ENCODE results near the gene TMEM240.
"Not testable (repeated sequence)": the region's sequence is repeated elsewhere in the genome, so short reads cannot be mapped to it uniquely, and the experiment has no call there.

The TMEM240 gene

DNA sequence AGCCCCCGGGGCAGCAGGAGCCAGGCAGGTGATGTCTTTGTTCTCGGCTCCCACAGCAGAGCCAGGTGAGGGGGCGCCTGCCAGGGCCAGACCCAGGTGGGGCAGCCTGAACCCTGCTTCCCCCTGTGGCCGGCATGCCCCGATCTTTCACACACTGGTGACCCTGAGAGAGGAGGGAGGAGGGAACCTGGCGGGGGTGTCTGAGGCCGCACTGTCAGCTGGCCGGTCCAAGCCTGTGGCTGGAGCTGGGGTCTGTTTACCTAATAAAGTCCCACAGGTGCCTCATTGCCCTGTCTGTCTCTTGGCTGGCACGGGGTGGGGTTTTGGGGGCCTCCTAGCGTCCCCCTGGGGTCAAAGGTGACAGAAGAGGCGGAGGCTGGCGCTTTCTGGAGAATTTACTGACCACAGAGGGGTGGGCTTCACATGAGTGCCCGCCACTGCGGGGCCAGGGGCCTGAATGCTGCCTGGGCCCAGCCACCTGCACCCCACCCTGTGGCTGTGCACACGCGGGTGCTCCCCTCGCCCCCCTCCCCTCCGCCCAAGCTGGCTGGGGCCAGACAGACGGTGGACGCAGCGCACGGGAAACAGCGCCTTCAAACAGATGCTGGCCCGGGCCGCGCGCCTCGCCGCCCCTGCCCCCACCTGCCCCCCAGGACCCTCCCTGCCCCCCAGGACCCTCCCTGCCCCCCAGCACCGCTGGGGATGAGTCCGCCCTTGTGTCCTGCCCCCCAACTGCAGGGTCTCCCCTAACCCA is 5.8 kb downstream of the TMEM240 start:
- H3K27ac ChIP-seq (ENCODE audit: low read length) = no peak overlapping the region

DNA sequence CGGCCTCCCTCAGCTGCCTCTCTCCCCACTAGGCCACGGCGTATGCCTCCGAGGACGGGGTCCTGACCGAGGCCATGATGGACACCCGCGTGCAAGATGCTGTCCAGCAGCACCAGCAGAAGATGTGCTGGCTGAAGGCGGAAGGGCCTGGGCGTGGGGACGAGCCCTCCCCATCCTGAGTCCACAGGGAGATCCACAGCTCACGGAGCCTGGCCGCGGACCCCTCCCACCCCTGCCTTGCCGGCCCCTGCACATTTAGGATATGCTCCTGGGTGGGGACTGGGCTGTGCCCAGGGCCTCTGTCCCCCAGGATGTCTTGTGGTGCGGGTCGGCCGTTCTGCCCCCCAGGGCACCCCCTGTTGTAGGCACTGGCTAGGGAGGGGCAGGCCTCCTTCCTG is 6.5 kb downstream of the TMEM240 start:
- H3K27ac ChIP-seq (ENCODE audit: low read length); H2AFZ ChIP-seq (ENCODE audit: low read depth, low read length); H3K9ac ChIP-seq (ENCODE audit: low read depth, low read length); H3K9me3 ChIP-seq (ENCODE audit: insufficient read depth, low read length, severe bottlenecking); H3K27me3 ChIP-seq (ENCODE audit: insufficient read depth, low read length, poor library complexity); DNase-seq; H3K4me3 ChIP-seq (ENCODE audit: low read depth in 1 of 2, low read length in 2 of 2); ATAC-seq (ENCODE audit: insufficient read depth, low read depth); H3K4me1 ChIP-seq (ENCODE audit: insufficient read depth, low read length); H3K4me2 ChIP-seq (ENCODE audit: insufficient read depth, low read length); H3K79me2 ChIP-seq (ENCODE audit: insufficient read depth, low read length): not testable (repeated sequence)
- peaks cover 44% of the 10 kb centered on the region for H3K36me3 ChIP-seq (ENCODE audit: insufficient read depth, low read length)
- peaks cover 15% of the 10 kb centered on the region for H4K20me1 ChIP-seq (ENCODE audit: insufficient read depth, low read length)

More for the DNA sequence above, 5.8 kb downstream of the TMEM240 start:
- no peak for TF ChIP-seq EZH2 (IDR thresholded peaks at IDR 0.05; ENCODE audit: borderline replicate concordance, low read depth, low read length, severe bottlenecking)
- TF ChIP-seq, protein P1, sequence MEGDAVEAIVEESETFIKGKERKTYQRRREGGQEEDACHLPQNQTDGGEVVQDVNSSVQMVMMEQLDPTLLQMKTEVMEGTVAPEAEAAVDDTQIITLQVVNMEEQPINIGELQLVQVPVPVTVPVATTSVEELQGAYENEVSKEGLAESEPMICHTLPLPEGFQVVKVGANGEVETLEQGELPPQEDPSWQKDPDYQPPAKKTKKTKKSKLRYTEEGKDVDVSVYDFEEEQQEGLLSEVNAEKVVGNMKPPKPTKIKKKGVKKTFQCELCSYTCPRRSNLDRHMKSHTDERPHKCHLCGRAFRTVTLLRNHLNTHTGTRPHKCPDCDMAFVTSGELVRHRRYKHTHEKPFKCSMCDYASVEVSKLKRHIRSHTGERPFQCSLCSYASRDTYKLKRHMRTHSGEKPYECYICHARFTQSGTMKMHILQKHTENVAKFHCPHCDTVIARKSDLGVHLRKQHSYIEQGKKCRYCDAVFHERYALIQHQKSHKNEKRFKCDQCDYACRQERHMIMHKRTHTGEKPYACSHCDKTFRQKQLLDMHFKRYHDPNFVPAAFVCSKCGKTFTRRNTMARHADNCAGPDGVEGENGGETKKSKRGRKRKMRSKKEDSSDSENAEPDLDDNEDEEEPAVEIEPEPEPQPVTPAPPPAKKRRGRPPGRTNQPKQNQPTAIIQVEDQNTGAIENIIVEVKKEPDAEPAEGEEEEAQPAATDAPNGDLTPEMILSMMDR (IDR thresholded peaks at IDR 0.05; ENCODE audit: borderline replicate concordance, extremely low read depth, low read length, poor library complexity, severe bottlenecking) = no peak
- Histone ChIP-seq H3K4me3 (ENCODE audit: low read depth in 1 of 2, low read length in 2 of 2) (no peak overlapping the region), H2AFZ (ENCODE audit: low read depth, low read length) (no peak overlapping the region), H3K79me2 (ENCODE audit: insufficient read depth, low read length) (no peaks in the 10 kb centered on the region), H3K4me1 (ENCODE audit: insufficient read depth, low read length) (no peaks in the 10 kb centered on the region), H3K27me3 (ENCODE audit: insufficient read depth, low read length, poor library complexity) (no peaks in the 10 kb centered on the region), H4K20me1 (ENCODE audit: insufficient read depth, low read length) (peaks cover 15% of the 10 kb centered on the region), H3K4me2 (ENCODE audit: insufficient read depth, low read length) (no peak overlapping the region), H3K9ac (ENCODE audit: low read depth, low read length) (no peak overlapping the region), H3K9me3 (ENCODE audit: insufficient read depth, low read length, severe bottlenecking) (no peaks in the 10 kb centered on the region), H3K36me3 (ENCODE audit: insufficient read depth, low read length) (peaks cover 42% of the 10 kb centered on the region)
- DNase-seq (no peak), ATAC-seq (ENCODE audit: insufficient read depth, low read depth) (no peak)

DNA sequence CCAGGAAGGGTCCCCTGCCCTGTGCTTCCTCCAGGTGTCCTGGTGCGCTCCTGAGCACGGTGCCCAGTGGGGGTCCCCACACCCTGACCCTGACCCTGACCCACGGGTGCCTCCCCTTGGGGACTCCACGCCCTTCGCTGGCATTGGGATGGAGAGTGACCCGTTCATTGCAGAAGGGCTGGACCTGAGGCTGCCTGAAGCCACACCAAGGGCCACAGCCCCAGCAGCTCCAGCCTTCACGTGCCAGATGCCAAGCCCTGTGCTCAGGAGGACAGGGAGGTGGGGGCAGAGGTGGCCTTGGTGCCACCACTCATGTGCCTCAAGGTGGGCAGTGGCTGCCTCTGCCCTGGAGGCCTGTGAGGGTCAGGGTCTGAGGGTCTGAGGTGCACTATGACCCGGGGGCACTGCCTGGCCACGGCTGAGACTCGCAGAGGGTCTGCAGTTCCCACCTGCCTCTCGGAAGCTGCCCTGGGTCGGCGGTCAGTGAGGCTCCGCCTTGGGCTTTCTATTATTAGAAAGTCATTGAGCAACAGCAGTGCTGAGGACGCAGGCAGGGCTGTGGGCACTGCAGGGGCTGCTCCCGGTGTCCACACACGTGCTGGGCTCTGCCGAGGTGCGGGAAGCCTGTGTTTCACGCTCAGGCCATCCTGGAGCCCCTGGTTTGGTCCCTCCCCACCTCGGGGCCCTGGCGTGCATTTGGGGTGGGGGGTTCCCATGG is 7.1 kb downstream of the TMEM240 start:
- not testable (repeated sequence) for H2AFZ ChIP-seq (ENCODE audit: low read depth, low read length); ATAC-seq (ENCODE audit: insufficient read depth, low read depth); H3K9me3 ChIP-seq (ENCODE audit: insufficient read depth, low read length, severe bottlenecking); H3K79me2 ChIP-seq (ENCODE audit: insufficient read depth, low read length); H3K27ac ChIP-seq (ENCODE audit: low read length); H3K27me3 ChIP-seq (ENCODE audit: insufficient read depth, low read length, poor library complexity); H3K9ac ChIP-seq (ENCODE audit: low read depth, low read length); DNase-seq; H3K4me1 ChIP-seq (ENCODE audit: insufficient read depth, low read length); H3K4me3 ChIP-seq (ENCODE audit: low read depth in 1 of 2, low read length in 2 of 2); H3K4me2 ChIP-seq (ENCODE audit: insufficient read depth, low read length)
- Histone ChIP-seq H4K20me1 (ENCODE audit: insufficient read depth, low read length) (peaks cover 12% of the 10 kb centered on the region), H3K36me3 (ENCODE audit: insufficient read depth, low read length) (peaks cover 46% of the 10 kb centered on the region)

DNA sequence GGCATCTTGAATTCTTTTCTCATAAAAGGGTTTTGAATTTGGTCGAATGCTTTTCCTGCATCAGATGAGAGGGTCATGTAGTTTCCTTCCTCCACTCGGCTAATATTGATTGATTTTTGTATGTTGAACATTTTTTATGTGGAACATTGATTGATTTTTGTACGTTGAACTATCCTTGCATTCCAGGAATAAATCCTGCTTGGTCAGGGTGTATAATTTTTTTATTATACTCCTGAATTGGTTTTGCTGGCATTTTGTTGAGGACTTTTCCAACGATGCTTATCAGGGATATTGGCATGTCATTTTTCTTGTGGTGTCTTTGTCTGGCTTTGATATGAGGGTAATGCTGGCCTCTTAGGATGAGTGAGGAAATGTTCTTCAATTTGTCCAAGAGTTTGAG is 8.5 kb downstream of the TMEM240 start:
- H3K9ac ChIP-seq (ENCODE audit: low read depth, low read length) = no peak overlapping the region
- no peaks in the 10 kb centered on the region for H3K27me3 ChIP-seq (ENCODE audit: insufficient read depth, low read length, poor library complexity)
- H3K4me3 ChIP-seq (ENCODE audit: low read depth in 1 of 2, low read length in 2 of 2) = no peak overlapping the region
- DNase-seq (no peak), ATAC-seq (ENCODE audit: insufficient read depth, low read depth) (no peak)
- H2AFZ ChIP-seq (ENCODE audit: low read depth, low read length) = no peak overlapping the region
- no peaks in the 10 kb centered on the region for H3K4me1 ChIP-seq (ENCODE audit: insufficient read depth, low read length)
- H4K20me1 ChIP-seq (ENCODE audit: insufficient read depth, low read length) = peaks cover 3% of the 10 kb centered on the region
- H3K4me2 ChIP-seq (ENCODE audit: insufficient read depth, low read length) = no peak overlapping the region
- H3K27ac ChIP-seq (ENCODE audit: low read length) = no peak overlapping the region
- no peaks in the 10 kb centered on the region for H3K9me3 ChIP-seq (ENCODE audit: insufficient read depth, low read length, severe bottlenecking)
- H3K36me3 ChIP-seq (ENCODE audit: insufficient read depth, low read length) = peaks cover 48% of the 10 kb centered on the region
- TF ChIP-seq, protein P1 (IDR thresholded peaks at IDR 0.05; ENCODE audit: borderline replicate concordance, extremely low read depth, low read length, poor library complexity, severe bottlenecking) = no peak
- TF ChIP-seq EZH2 (IDR thresholded peaks at IDR 0.05; ENCODE audit: borderline replicate concordance, low read depth, low read length, severe bottlenecking) = no peak
- no peaks in the 10 kb centered on the region for H3K79me2 ChIP-seq (ENCODE audit: insufficient read depth, low read length)

All from DND-41 (cell line).